K562 (cell line): ENCODE results near the gene PDE11A. TPM values are rescaled to one million over a fixed set of nuclear protein-coding genes. Genes with fewer than 3 reads are reported as not detected.

Experiments used
- ATAC-seq: fragments of 200-7000 bp; cut with Tn5 transposase; 3 replicates; pipeline ENCODE4 v1.9.1; 2020; ENCODE audit warnings: moderate library complexity
- BruUV-seq: library from RNA; stranded (reverse); fragments of 400-500 nt; replicated peaks from 2 replicates; lab custom pipeline; 2021; lab: Mats Ljungman, UMichigan
- CTCF ChIA-PET: fragments of 300-600 bp; formaldehyde crosslinking; extraction: SDS; loops from one replicate; lab custom pipeline; 2021; ENCODE audit warnings: low intra/inter-chr PET ratio; lab: Yijun Ruan, JAX
- POLR2A ChIA-PET: fragments of 300-600, 350-650 bp; sonication (Branson Sonifier 250); formaldehyde crosslinking; extraction: SDS; loops from one replicate; lab custom pipeline; 2021; ENCODE audit warnings: antibody characterized with exemption, inconsistent platforms; lab: Yijun Ruan, JAX
- DNase-seq, 4 experiments: peaks; one replicate each; pipeline versions ENCODE4 v3.0.0 to v3.0.0-alpha.2; 2011 to 2018; ENCODE audit warnings: low spot score in 3 of 4, mixed read lengths in 3 of 4; ENCODE audit errors: extremely low read depth in 1 of 4
- FAIRE-seq: peaks from 2 replicates; lab custom pipeline; 2011; peaks lifted over from hg19 to GRCh38; lab: Jason Lieb, UNC
- H2AFZ ChIP-seq: 2 replicates; pipeline ENCODE4 v1.6.0; 2011; ENCODE audit warnings: low read depth, low read length, control low read depth, inconsistent platforms
- H3K27ac ChIP-seq: fragments of 200-600 bp; 3 replicates; pipeline ENCODE4 v1.8.0; 2011; ENCODE audit warnings: low read depth, mild to moderate bottlenecking, control low read depth, inconsistent platforms, low read length, moderate library complexity, mixed read lengths; ENCODE audit errors: extremely low read depth
- H3K27me3 ChIP-seq, 2 experiments: fragments of 300-600 bp in 1 of 2; 2 replicates in 1 of 2; 3 replicates in 1 of 2; pipeline versions ENCODE4 v1.6.0 to v1.8.0; 2011; ENCODE audit warnings: inconsistent platforms in 2 of 2, low read length in 2 of 2, mild to moderate bottlenecking in 1 of 2, mixed read lengths in 1 of 2, moderate library complexity in 1 of 2; ENCODE audit not compliant: control insufficient read depth in 2 of 2, insufficient read depth in 2 of 2
- H3K36me3 ChIP-seq: fragments of 300-600 bp; 3 replicates; pipeline ENCODE4 v1.8.0; 2011; ENCODE audit warnings: mild to moderate bottlenecking, low read length, inconsistent platforms; ENCODE audit not compliant: control insufficient read depth, insufficient read depth
- H3K4me1 ChIP-seq, 2 experiments: fragments of 200-600 bp in 1 of 2; replicated peaks in 1 of 2; 2 replicates in 1 of 2; 3 replicates in 1 of 2; pipeline versions ENCODE4 v1.5.1 to v1.8.0; 2011; ENCODE audit warnings: inconsistent platforms in 2 of 2, low read length in 2 of 2, mild to moderate bottlenecking in 1 of 2, mixed read lengths in 1 of 2, moderate library complexity in 1 of 2; ENCODE audit not compliant: control insufficient read depth in 2 of 2, insufficient read depth in 2 of 2
- H3K4me2 ChIP-seq: 2 replicates; pipeline ENCODE4 v1.6.1; 2011; ENCODE audit warnings: low read length, control low read depth, inconsistent platforms, mixed read lengths; ENCODE audit not compliant: insufficient read depth
- H3K4me3 ChIP-seq: fragments of 200-600 bp; sonication (generic), shearing (Covaris generic); 2 replicates; pipeline ENCODE4 v1.5.1; 2016; ENCODE audit warnings: control low read depth, inconsistent platforms
- H3K79me2 ChIP-seq: fragments of 200-600 bp; 3 replicates; pipeline ENCODE4 v1.8.0; 2011; ENCODE audit warnings: low read length, inconsistent platforms; ENCODE audit not compliant: control insufficient read depth, insufficient read depth
- H3K9ac ChIP-seq, 2 experiments: 2 replicates each; pipeline versions ENCODE4 v1.6.0 to v1.6.1; 2011; ENCODE audit warnings: low read depth in 2 of 2, low read length in 2 of 2, control low read depth in 1 of 2, inconsistent platforms in 1 of 2, mild to moderate bottlenecking in 1 of 2, mixed read lengths in 1 of 2; ENCODE audit not compliant: insufficient read depth in 1 of 2
- H3K9me1 ChIP-seq: one replicate; pipeline ENCODE4 v1.6.0; 2011; ENCODE audit warnings: inconsistent platforms, mild to moderate bottlenecking, low read length, moderate library complexity; ENCODE audit not compliant: control insufficient read depth, insufficient read depth
- H3K9me3 ChIP-seq: replicated peaks from 2 replicates; pipeline ENCODE4 v1.5.1; 2011; ENCODE audit warnings: low read depth, low read length, inconsistent platforms; ENCODE audit not compliant: control insufficient read depth, insufficient read depth
- H4K20me1 ChIP-seq: replicated peaks from 2 replicates; pipeline ENCODE4 v1.6.1; 2011; ENCODE audit warnings: low read length, inconsistent platforms, mixed read lengths; ENCODE audit not compliant: control insufficient read depth, insufficient read depth
- CCAR2 ChIP-seq: fragments of 200-400 bp; formaldehyde crosslinking; IDR thresholded peaks from 2 replicates; pipeline ENCODE4 v1.6.1; 2017; ENCODE audit warnings: mild to moderate bottlenecking, low read depth, low read length
- FOSL1 ChIP-seq: fragments of 200-800 bp; sonication (Bioruptor generic); conservative IDR thresholded peaks from 2 replicates; pipeline ENCODE4 v1.6.1; 2016; ENCODE audit warnings: missing genetic modification characterization, missing compliant biosample characterization
- MAFF ChIP-seq: IDR thresholded peaks from 2 replicates; pipeline ENCODE4 v1.6.1; 2012; ENCODE audit warnings: low read length, improper control_type of control experiment
- MTA1 ChIP-seq: fragments of 450-650 bp; IDR thresholded peaks from 2 replicates; pipeline ENCODE4 v1.6.1; 2017; ENCODE audit warnings: borderline replicate concordance
- NCOA2 ChIP-seq, 2 experiments: fragments of 450-650 bp; IDR thresholded peaks; 2 replicates each; pipeline ENCODE4 v1.6.1; 2018; ENCODE audit warnings: mild to moderate bottlenecking in 2 of 2, moderate library complexity in 1 of 2; ENCODE audit not compliant: partially characterized antibody in 2 of 2
- NFIC ChIP-seq: fragments of 450-650 bp; IDR thresholded peaks from 2 replicates; pipeline ENCODE4 v1.6.1; 2017; ENCODE audit warnings: mild to moderate bottlenecking, inconsistent platforms
- PHTF2 ChIP-seq: fragments of 250-450 bp; sonication (Bioruptor Pico); IDR thresholded peaks from 2 replicates; pipeline ENCODE4 v1.5.0; 2021; ENCODE audit warnings: mild to moderate bottlenecking
- RBFOX2 ChIP-seq: fragments of 200-400 bp; formaldehyde crosslinking; IDR thresholded peaks from 2 replicates; pipeline ENCODE4 v1.6.1; 2017; ENCODE audit warnings: low read depth, mild to moderate bottlenecking, low read length, moderate library complexity
- SAP30 ChIP-seq: fragments of 200-600 bp; sonication (generic); IDR thresholded peaks from 2 replicates; pipeline ENCODE4 v1.6.1; 2012; ENCODE audit warnings: borderline replicate concordance, low read depth, mild to moderate bottlenecking, moderate library complexity, low read length, control low read depth, inconsistent platforms; ENCODE audit not compliant: insufficient read depth, poor library complexity, severe bottlenecking
- SMAD1 ChIP-seq: fragments of 150-350 bp; IDR thresholded peaks from 2 replicates; pipeline ENCODE4 v1.6.1; 2014; ENCODE audit warnings: low read length, low read depth; ENCODE audit not compliant: partially characterized antibody
- SNIP1 ChIP-seq: fragments of 450-650 bp; IDR thresholded peaks from 2 replicates; pipeline ENCODE4 v1.7.1; 2017; ENCODE audit warnings: low read depth, mild to moderate bottlenecking
- ZNF174 ChIP-seq: fragments of 250-450 bp; sonication (Bioruptor Pico); IDR thresholded peaks from 2 replicates; pipeline ENCODE4 v1.4.0; 2020; ENCODE audit warnings: mild to moderate bottlenecking
- ZNF239 ChIP-seq: fragments of 250-450 bp; sonication (Bioruptor Pico); IDR thresholded peaks from 2 replicates; pipeline ENCODE4 v1.4.0; 2020; ENCODE audit warnings: mild to moderate bottlenecking
- ZNF609 ChIP-seq: sonication (generic); formaldehyde crosslinking; IDR thresholded peaks from 2 replicates; pipeline ENCODE4 v1.8.1; 2023; ENCODE audit warnings: missing genetic modification reagents, mild to moderate bottlenecking, borderline replicate concordance
- WGBS: fragments of 100-300 bp; shearing (Covaris generic); methylation state at CpG from one replicate; pipeline ENCODE4 v1.1.6; 2016; ENCODE audit warnings: low coverage, mixed read lengths; ENCODE audit not compliant: insufficient coverage; ENCODE audit errors: missing lambda C conversion rate; 5-methylcytosine and 5-hydroxymethylcytosine counted together
- in situ Hi-C: fragments of 300-500 bp; cut with MboI; formaldehyde crosslinking; loops from 4 replicates; pipeline ENCODE4 v1.15.0; 2018; ENCODE audit warnings: inconsistent platforms, mixed read lengths
- intact Hi-C: fragments of 100-400 bp; cut with micrococcal nuclease; formaldehyde crosslinking; loops from 2 replicates; pipeline ENCODE4 v1.14.2; 2022
- polyA plus RNA-seq, 8 experiments: library from polyadenylated mRNA; depleted of rRNA in 4 of 8; stranded (reverse) in 5 of 8; unstranded in 3 of 8; fragments of >200 nt; fragmentation: Nextera tagmentation in 2 of 8; fragmentation: Illumina TruSeq in 1 of 8; extraction: Ambion mirVana in 2 of 8; extraction: Trizol in 1 of 8; gene quantifications; 2 replicates each; pipeline versions ENCODE4 v1.2.1 to v1.2.3, GENCODE V29; 2011 to 2014; ENCODE audit warnings: inconsistent platforms in 1 of 8, missing spikeins in 1 of 8
- total RNA-seq, 7 experiments: library from RNA; depleted of rRNA in 6 of 7; stranded (reverse); fragments of >200 nt in 6 of 7; fragmentation: Illumina TruSeq in 2 of 7; extraction: Trizol in 2 of 7; gene quantifications; 2 replicates each; pipeline versions ENCODE4 v1.2.1 to v1.2.3, GENCODE V29; 2011 to 2021; ENCODE audit warnings: low replicate concordance in 1 of 7

PDE11A gene
- total and polyA plus RNA-seq, 9 of the 15 experiments (the other 6 are each of a cell fraction or from before 2014, with no cell fraction given): 3.2 to 22.1 (median 5.7) TPM

DNA sequence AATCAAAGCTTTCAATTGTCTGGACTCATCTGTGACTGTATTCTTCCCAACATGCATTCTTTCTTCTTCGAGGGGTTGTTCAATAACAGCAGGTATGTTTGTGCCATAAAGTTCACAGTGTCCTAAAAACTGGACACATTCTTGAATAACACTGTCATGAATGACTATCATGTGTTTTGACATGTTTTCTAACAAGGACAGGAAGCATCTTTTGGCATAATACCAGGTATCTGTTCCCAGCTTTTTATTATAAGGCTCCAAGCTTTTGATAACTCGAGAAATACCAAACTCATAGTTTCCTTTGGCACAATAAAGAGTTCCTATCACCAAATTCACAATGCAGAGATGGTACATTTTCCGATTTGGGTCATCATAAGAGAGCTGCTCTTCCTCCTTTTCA is 455.8 kb downstream of the PDE11A start:
- ChIA-PET CTCF (no interaction called here), POLR2A (interaction anchor here (0.9 to 2.9 kb wide), 3 partner anchors 11 to 107 kb away, joined by 3 to 10 read pairs (median 3); no protein-coding TSS in a partner anchor)
- H3K4me3 ChIP-seq: no peak overlapping the region
- H3K9ac ChIP-seq: no peak overlapping the region
- no peak overlapping the region for H3K4me2 ChIP-seq
- H3K4me1 ChIP-seq: peaks cover 11 to 17% of the 10 kb centered on the region in 2 experiments; a peak in 4 of 5 replicates
- no peaks in the 10 kb centered on the region for H3K9me1 ChIP-seq
- ATAC-seq (no peak), FAIRE-seq (no peak), DNase-seq (no peak)
- no peaks in the 10 kb centered on the region for H4K20me1 ChIP-seq
- no peaks in the 10 kb centered on the region for H3K9me3 ChIP-seq
- no TSS peak for BruUV-seq
- no peaks in the 10 kb centered on the region for H3K36me3 ChIP-seq
- H3K27me3 ChIP-seq: no peaks in the 10 kb centered on the region; a peak in 1 of 5 replicates
- in situ Hi-C loops: no loop called here
- 3% methylated on average over 3 of the region's 3 CpGs for WGBS
- H3K27ac ChIP-seq: no peak overlapping the region
- no peaks in the 10 kb centered on the region for H3K79me2 ChIP-seq
- H2AFZ ChIP-seq: no peak overlapping the region
- intact Hi-C loops: loop anchor here (10.0 kb wide), 1 partner anchor 352 kb away; the partner anchor contains the start of gene NFE2L2
- TF ChIP-seq FOSL1 (tag) (no peak), MAFF (no peak), SMAD1 (no peak), PHTF2 (CRISPR knock-in tag) (no peak), ZNF239 (CRISPR knock-in tag) (no peak), ZNF174 (CRISPR knock-in tag) (no peak), NFIC (no peak), CCAR2 (no peak), ZNF609 (CRISPR knock-in tag) (no peak), SAP30 (no peak), RBFOX2 (no peak), SNIP1 (no peak), MTA1 (no peak), NCOA2 (IDR thresholded peaks at IDR 0.05; ENCODE audit: partially characterized antibody in 2 of 2) (no peak)
